Liver (tissue), 9 donors: ENCODE measurements around the gene COL11A1. TPM values are rescaled to one million over a fixed set of nuclear protein-coding genes. Genes with fewer than 3 reads are reported as not detected.

ENCODE experiments used
- DNase-seq: peaks from one replicate; pipeline ENCODE4 v3.0.0-alpha.2; 2017; ENCODE audit warnings: low spot score
- H3K27ac ChIP-seq, 2 donors: one replicate each; pipeline ENCODE4 v1.7.0; 2013; ENCODE audit warnings: inconsistent platforms in 2 of 2, low read length in 2 of 2, control low read depth in 1 of 2, low read depth in 1 of 2, mild to moderate bottlenecking in 1 of 2
- H3K27me3 ChIP-seq, 4 donors: one replicate each; pipeline versions ENCODE4 v1.6.1 to v1.7.0; 2013; ENCODE audit warnings: low read length in 3 of 4, inconsistent platforms in 1 of 4, mild to moderate bottlenecking in 1 of 4, moderate library complexity in 1 of 4; ENCODE audit not compliant: control insufficient read depth in 4 of 4, insufficient read depth in 4 of 4
- H3K36me3 ChIP-seq, 4 donors: one replicate each; pipeline versions ENCODE4 v1.6.1 to v1.7.0; 2013; ENCODE audit warnings: low read length in 3 of 4, mild to moderate bottlenecking in 3 of 4, low read depth in 1 of 4, moderate library complexity in 1 of 4; ENCODE audit not compliant: control insufficient read depth in 4 of 4, insufficient read depth in 3 of 4
- H3K4me1 ChIP-seq, 4 donors: one replicate each; pipeline versions ENCODE4 v1.6.1 to v1.7.0; 2013; ENCODE audit warnings: low read length in 3 of 4, mild to moderate bottlenecking in 3 of 4, moderate library complexity in 1 of 4; ENCODE audit not compliant: control insufficient read depth in 4 of 4, insufficient read depth in 4 of 4
- H3K4me3 ChIP-seq, 3 donors: one replicate each; pipeline versions ENCODE4 v1.6.1 to v1.7.0; 2013; ENCODE audit warnings: low read length in 3 of 3, control low read depth in 1 of 3, low read depth in 1 of 3, mild to moderate bottlenecking in 1 of 3
- H3K9ac ChIP-seq, 2 donors: one replicate each; pipeline ENCODE4 v1.7.0; 2013; ENCODE audit warnings: low read length in 2 of 2, mild to moderate bottlenecking in 2 of 2, moderate library complexity in 2 of 2, control low read depth in 1 of 2, low read depth in 1 of 2
- H3K9me3 ChIP-seq, 4 donors: one replicate each; pipeline versions ENCODE4 v1.6.1 to v1.7.0; 2013; ENCODE audit warnings: low read length in 3 of 4; ENCODE audit not compliant: control insufficient read depth in 4 of 4
- ATF3 ChIP-seq: IDR thresholded peaks from 2 replicates; pipeline ENCODE4 v1.6.1; 2016; ENCODE audit warnings: antibody characterized with exemption
- CTCF ChIP-seq: fragments of 150-350 bp; IDR thresholded peaks from 2 replicates; pipeline ENCODE4 v1.5.1; 2017; ENCODE audit warnings: improper control_type of control experiment, low read depth, low read length; ENCODE audit not compliant: missing input control
- EGR1 ChIP-seq, 2 donors: IDR thresholded peaks; 2 replicates each; pipeline ENCODE4 v1.6.1; 2016 to 2018; ENCODE audit warnings: antibody characterized with exemption in 2 of 2, low read depth in 2 of 2
- FOXA1 ChIP-seq: IDR thresholded peaks from 2 replicates; pipeline ENCODE4 v1.6.1; 2016; ENCODE audit warnings: antibody characterized with exemption
- GABPA ChIP-seq, 2 donors: IDR thresholded peaks in 1 of 2; conservative IDR thresholded peaks in 1 of 2; 2 replicates each; pipeline ENCODE4 v1.6.1; 2016; ENCODE audit warnings: antibody characterized with exemption in 2 of 2, mild to moderate bottlenecking in 1 of 2, moderate library complexity in 1 of 2
- HNF4A ChIP-seq, 2 donors: conservative IDR thresholded peaks; 2 replicates each; pipeline ENCODE4 v1.6.1; 2016; ENCODE audit warnings: antibody characterized with exemption in 2 of 2, mild to moderate bottlenecking in 2 of 2
- JUND ChIP-seq, 2 donors: IDR thresholded peaks; 2 replicates each; pipeline ENCODE4 v1.6.1; 2016; ENCODE audit warnings: antibody characterized with exemption in 2 of 2
- MAX ChIP-seq: IDR thresholded peaks from 2 replicates; pipeline ENCODE4 v1.6.1; 2016; ENCODE audit warnings: antibody characterized with exemption
- NR2F2 ChIP-seq: IDR thresholded peaks from 2 replicates; pipeline ENCODE4 v1.6.1; 2016; ENCODE audit warnings: antibody characterized with exemption
- RAD21 ChIP-seq, 2 donors: IDR thresholded peaks; 2 replicates each; pipeline ENCODE4 v1.6.1; 2016; ENCODE audit warnings: antibody characterized with exemption in 2 of 2, mild to moderate bottlenecking in 2 of 2
- REST ChIP-seq: IDR thresholded peaks from 2 replicates; pipeline ENCODE4 v1.6.1; 2016; ENCODE audit warnings: antibody characterized with exemption, mild to moderate bottlenecking
- RXRA ChIP-seq, 2 donors: IDR thresholded peaks; 2 replicates each; pipeline ENCODE4 v1.6.1; 2017 to 2018; ENCODE audit warnings: antibody characterized with exemption in 2 of 2, mild to moderate bottlenecking in 1 of 2
- SP1 ChIP-seq: IDR thresholded peaks from 2 replicates; pipeline ENCODE4 v1.6.1; 2018; ENCODE audit warnings: antibody characterized with exemption, mild to moderate bottlenecking
- YY1 ChIP-seq: IDR thresholded peaks from 2 replicates; pipeline ENCODE4 v1.6.1; 2016; ENCODE audit warnings: antibody characterized with exemption, mild to moderate bottlenecking
- ZBTB33 ChIP-seq: IDR thresholded peaks from 2 replicates; pipeline ENCODE4 v1.6.1; 2016; ENCODE audit warnings: antibody characterized with exemption
- WGBS: extraction: QIAGEN DNeasy Blood & Tissue Kit; methylation state at CpG from one replicate; pipeline ENCODE4 v1.1.7; 2013; 5-methylcytosine and 5-hydroxymethylcytosine counted together
- polyA plus RNA-seq, 2 donors: library from polyadenylated mRNA; stranded (reverse) in 1 of 2; unstranded in 1 of 2; fragments of 200-250 nt in 1 of 2; fragments of >200 nt in 1 of 2; fragmentation: Nextera tagmentation in 1 of 2; extraction: Ambion mirVana in 1 of 2; gene quantifications; one replicate each; pipeline versions ENCODE4 v1.2.1 to v1.2.3, GENCODE V29; 2013 to 2015
- total RNA-seq, 2 donors: library from RNA; depleted of rRNA; stranded (reverse); fragments of >200 nt; gene quantifications; one replicate each; pipeline ENCODE4 v1.2.3, GENCODE V29; 2014
- donor health status: healthy.
- donor health status: healthy.
- donor health status: healthy.
- donor health status: healthy.
- donor health status: healthy.

COL11A1 gene
- total and polyA plus RNA-seq, 4 donors = 0.01 to 0.42 TPM; not detected in 2

- H3K4me1 ChIP-seq = no peaks in the 10 kb centered on the region
- no peaks in the 10 kb centered on the region for H3K27me3 ChIP-seq
- no peak for TF ChIP-seq MAX
- no peak for TF ChIP-seq REST
- no peak for TF ChIP-seq NR2F2
- no peak for TF ChIP-seq ATF3
- TF ChIP-seq EGR1 (IDR thresholded peaks at IDR 0.05; ENCODE audit: low read depth in 2 of 2) = no peak
- no peak for TF ChIP-seq ZBTB33
- no peak for TF ChIP-seq YY1
- no peak for TF ChIP-seq SP1
- no peak for TF ChIP-seq RXRA (IDR thresholded peaks at IDR 0.05)
- no peak for TF ChIP-seq HNF4A (conservative IDR thresholded peaks at IDR 0.05)
- TF ChIP-seq FOXA1 = no peak
- TF ChIP-seq CTCF = no peak
- TF ChIP-seq GABPA (IDR thresholded peaks at IDR 0.05 in 1 of 2, conservative IDR thresholded peaks at IDR 0.05 in 1 of 2) = no peak
- no peak for TF ChIP-seq RAD21 (IDR thresholded peaks at IDR 0.05)
- no peaks in the 10 kb centered on the region for H3K36me3 ChIP-seq
- H3K9me3 ChIP-seq = no peaks in the 10 kb centered on the region
- H3K4me3 ChIP-seq = no peak overlapping the region
- no peak for DNase-seq
- H3K27ac ChIP-seq = no peak overlapping the region
- H3K9ac ChIP-seq = no peak overlapping the region
- WGBS = 72% methylated on average over 2 of the region's 2 CpGs
Observed at GRCh38 chr1:102942324-102942723, 166.0 kb downstream of the COL11A1 start.

GRCh38 chr1:102941366-102941947 is 166.9 kb downstream of the COL11A1 start:
- H3K9me3 ChIP-seq = no peaks in the 10 kb centered on the region
- no peaks in the 10 kb centered on the region for H3K36me3 ChIP-seq
- no peak overlapping the region for H3K9ac ChIP-seq
- no peak overlapping the region for H3K27ac ChIP-seq
- H3K4me1 ChIP-seq = no peaks in the 10 kb centered on the region
- H3K4me3 ChIP-seq = no peak overlapping the region
- no peak for DNase-seq
- TF ChIP-seq SP1 (no peak), JUND (IDR thresholded peaks at IDR 0.05) (no peak), ATF3 (no peak), REST (no peak), RAD21 (IDR thresholded peaks at IDR 0.05) (no peak), NR2F2 (no peak)
- H3K27me3 ChIP-seq = no peaks in the 10 kb centered on the region
